ENCODE results near the gene TPST2.

The TPST2 gene

DNA sequence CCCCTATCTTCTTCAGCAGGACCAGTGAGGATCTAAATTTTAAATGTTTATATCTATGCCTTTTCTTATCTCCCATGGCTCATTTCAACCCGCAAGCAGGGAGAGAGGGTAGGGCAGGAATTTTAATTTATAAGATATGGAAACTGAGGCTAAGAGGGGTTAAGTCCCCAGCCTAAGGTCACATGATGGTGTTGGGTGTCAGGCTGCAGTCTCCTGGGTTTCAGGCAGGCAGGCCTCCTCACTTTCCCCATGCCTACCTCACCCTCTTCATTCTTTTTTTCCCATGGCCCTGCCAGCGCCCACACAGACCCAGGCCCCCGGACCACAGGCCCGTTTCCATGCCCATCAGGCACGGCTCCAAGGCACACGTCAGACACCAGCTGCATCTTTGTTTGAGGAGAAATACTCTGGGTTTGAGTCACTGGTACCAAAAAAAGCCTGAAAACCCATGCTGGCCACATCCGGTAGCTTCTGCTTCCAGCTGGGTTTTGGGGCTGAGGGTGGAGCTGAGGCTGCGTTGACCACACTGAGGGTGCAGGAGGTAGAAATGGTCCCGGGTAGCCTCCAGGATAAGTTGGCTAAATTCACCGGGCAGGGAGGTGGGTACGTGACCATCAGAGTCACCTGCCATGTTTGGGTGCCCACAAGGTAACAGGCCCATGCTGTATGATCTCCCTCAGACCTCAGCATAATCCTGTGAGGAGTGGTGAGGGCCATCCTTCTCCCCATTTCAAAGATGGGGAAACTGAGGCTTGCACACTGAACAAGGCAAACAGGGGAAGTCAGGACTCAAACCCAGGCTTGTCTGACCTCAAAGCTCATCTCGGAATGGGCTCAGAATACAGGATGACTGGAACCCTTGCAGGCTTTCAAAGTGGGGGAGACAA, 20.4 kb upstream of the TPST2 start:
- no peak for DNase-seq (ENCODE audit: low read depth)

- no peak for DNase-seq (ENCODE audit: low read depth)
These were observed 19.4 kb upstream of the TPST2 start for GRCh38 chr22:26609287-26609686.

GRCh38 chr22:26608129-26608528, 18.2 kb upstream of the TPST2 start:
- DNase-seq (ENCODE audit: low read depth) = no peak

DNA sequence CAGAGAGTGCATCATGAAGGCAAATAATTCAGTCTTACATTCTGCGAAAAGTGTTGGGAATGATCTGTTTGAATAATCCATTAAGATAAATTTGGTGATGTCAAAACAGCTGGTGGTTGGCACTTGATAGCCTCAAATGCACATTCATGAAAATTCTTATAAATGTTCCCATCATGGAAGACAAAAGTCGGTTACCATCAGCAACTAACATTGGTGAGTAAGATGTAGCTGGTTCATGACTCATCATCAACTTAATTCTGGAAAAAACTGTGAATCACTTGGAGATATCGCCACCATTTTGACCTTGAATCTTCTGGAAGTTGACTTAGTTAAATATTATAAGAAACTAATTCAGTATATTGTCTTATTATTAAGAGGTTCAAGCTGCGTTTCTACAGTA, 16.7 kb upstream of the TPST2 start:
- DNase-seq (ENCODE audit: low read depth) = no peak

- no peak for DNase-seq (ENCODE audit: low read depth)
These were observed 14.4 kb upstream of the TPST2 start for GRCh38 chr22:26604368-26604767.

DNA sequence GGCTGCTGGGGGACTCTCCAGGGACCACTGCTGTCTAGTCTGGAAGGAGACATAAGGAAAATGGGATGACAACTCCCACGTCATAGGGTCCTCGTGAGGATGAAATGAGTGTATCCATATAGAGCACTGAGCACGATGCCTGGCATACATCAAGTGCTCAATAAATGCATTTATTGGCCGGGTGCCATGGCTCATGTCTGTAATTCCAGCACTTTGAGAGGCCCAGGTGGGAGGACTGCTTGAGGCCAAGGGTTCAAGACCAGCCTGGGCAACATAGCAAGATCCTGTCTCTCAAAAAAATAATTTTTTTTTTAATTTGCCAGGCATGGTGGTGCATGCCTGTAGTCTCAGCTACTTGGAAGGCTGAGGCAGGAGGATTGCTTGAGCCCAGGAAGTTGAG, 12.2 kb upstream of the TPST2 start:
- no peak for DNase-seq (ENCODE audit: low read depth)

GRCh38 chr22:26601726-26602125, 11.8 kb upstream of the TPST2 start:
- DNase-seq (ENCODE audit: low read depth) = no peak

- DNase-seq (ENCODE audit: low read depth) = no peak
These were observed 9.6 kb upstream of the TPST2 start for GRCh38 chr22:26599505-26599904.

GRCh38 chr22:26597480-26597879, 7.5 kb upstream of the TPST2 start:
- no peak for DNase-seq (ENCODE audit: low read depth)

- no peak for DNase-seq (ENCODE audit: low read depth)
These were observed 7.1 kb upstream of the TPST2 start for GRCh38 chr22:26597026-26597425.

GRCh38 chr22:26593763-26594162, 3.8 kb upstream of the TPST2 start:
- no peak for DNase-seq (ENCODE audit: low read depth)

DNA sequence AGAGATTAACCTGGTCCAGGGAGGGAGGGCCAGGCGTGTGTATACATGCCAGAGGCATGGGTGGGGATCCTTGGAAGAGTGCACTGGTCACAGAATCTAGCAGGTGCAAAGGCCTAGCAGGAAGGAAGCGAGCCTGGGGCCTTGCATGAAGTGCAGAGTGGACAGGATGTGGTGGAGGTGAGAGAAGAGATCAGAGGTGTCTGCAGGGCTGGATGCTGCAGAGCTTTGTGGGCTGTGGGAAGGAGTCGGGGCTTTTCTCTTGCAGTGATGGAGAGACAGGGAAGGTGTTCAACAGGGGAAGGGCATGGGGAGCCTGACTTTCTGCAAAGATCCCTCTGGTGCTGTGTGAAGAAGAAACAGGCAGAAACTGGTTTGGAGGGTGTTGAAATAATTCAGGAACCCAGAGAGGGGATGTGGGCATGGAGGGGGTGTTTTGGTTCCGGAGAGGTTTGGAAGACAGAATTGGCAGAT, 2.5 kb upstream of the TPST2 start:
- DNase-seq (ENCODE audit: low read depth) = peak; percentile 10

- peak; percentile 8 for DNase-seq (ENCODE audit: low read depth)
These were observed 526 bp downstream of the TPST2 start for GRCh38 chr22:26589367-26589844.

GRCh38 chr22:26588729-26589366, 1.1 kb downstream of the TPST2 start:
- DNase-seq (ENCODE audit: low read depth) = no peak

DNA sequence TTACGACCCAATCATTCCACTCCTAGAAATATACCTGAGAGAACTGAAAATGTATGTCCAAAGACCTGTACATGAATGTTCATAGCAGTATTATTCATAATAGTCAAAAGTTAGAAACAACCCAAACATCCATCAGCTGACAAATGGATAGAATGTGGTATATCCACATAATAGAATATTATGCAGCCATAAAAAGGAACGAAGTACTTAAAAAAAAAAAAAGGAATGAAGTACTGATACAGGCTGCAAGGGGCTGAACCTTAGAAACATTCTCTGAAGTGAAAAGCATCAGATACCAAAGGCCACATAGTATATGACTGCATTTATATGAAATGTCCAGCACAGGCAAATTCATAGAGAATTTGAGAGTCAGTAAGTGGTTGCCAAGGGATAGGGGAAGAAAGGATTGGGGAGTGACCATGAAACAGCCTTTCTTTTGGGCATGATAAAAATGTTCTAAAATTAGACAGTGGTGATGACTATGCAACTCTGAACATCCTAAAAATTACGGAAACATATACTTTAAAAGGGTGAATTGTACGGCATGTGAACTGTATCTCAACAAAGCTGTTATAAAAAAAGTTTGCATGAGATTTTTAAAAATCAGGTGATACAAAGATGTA, 1.8 kb downstream of the TPST2 start:
- DNase-seq (ENCODE audit: low read depth) = no peak

DNA sequence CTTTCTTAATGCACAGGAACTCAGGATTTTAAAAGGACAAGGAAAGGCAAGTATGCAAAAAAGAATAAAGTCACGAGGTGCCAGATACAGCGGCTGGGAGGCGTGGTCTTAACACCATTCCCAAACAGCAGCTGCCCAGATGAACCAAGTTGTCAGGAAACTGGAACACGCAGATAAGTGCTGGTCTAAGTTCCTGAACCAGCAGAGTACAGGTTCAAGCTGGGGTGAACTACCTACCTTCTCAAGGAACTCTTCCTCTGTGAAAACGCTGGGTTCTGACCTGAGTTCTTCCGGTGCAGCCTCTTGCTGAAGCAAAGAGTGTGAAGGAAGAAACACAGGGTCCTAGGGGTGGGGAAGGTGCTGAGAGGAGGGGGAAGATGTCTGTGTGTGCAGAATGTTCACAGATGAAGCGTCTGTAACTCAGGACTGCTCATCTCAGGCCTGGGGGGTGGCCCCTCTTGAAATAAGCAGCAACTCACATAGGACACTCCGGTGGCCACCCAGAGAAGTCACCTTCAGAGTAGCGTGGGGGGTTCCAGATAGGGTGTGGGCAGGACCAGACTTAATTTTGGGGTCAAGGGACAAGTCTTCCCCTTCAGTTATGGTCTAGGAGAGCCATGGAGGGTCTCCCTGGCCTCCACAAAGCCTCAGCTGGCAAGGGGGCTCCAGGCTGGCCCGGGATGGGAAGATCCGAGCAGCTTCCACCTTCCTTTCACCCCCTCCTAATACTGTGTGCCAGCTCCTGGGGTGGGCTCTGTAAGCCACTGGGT, 3.2 kb downstream of the TPST2 start:
- no peak for DNase-seq (ENCODE audit: low read depth)

DNA sequence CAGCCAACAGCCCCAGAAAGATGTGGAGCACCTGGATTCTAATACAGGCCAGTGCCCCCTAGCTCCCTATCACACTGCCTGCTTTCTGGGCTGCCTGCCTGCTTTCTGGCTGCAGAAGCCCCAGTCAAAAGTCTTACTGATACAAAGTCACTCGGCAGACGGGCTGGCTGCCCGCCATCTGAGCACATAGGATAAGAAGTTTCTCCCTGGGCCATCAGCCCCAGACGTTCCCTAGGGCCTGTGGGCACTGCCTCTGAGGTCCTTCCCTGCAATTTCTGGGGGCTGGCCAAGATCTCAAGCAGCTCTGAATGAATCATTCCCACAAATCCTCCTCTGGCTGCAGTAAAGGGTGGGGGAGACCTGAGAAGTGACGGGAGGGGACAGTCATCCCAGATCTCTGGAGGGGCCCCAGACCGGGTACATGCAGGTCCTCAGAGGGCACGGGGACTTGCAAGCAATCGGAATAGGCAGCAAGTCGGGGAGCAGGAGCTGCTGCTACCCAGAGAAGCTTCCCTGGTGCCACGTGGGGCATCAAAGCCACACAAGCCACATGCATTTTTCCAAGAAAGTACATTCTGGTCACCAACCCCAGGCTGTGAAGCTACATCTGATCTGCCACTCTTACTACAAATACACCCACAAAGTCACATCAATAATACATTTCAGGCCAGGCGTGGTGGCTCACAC, 4.7 kb downstream of the TPST2 start:
- DNase-seq (ENCODE audit: low read depth) = no peak

DNA sequence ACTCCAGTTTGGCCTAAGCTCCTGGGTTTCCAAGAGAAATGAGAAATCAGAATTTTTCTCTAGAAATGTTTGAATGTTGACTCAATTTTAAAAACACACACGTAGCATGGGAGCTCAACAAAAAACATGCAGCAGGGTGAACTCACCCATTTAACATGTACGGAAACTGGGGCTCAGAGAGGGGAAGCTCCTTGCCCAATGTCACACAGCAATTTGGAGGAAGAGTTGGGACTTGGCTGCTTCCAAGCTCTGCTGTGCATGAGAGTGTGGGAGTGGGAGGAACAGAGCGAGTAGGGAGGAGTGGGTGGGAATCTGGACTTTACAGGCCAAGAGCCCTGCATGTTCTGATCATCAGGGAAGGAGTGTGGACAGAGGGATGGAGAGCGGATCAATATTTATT, 5.9 kb downstream of the TPST2 start:
- no peak for DNase-seq (ENCODE audit: low read depth)

DNA sequence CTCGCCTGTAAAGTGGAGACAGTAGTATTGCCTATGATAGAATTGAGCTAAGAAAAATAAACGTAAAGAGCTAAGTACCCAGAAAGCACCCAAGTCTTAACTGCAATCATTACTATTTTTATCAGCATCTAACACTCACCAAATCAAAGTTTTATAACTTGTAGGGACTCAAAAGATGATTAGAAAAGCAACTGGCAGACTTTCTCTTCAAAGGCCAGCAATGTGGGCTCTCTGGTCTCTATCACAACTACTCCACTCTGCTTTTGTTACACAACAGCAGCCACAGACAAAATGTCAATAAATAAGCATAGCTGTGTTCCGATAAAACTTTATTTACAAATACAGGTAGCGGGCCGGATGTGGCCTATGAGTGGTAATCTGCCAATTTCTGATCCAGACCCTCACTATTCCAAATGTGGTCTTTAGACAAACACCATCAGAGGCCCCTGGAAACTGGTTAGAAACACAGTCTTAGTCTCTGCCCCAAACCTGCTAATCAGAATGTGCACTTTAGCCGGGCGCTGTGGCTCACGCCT, 8.2 kb downstream of the TPST2 start:
- no peak for DNase-seq (ENCODE audit: low read depth)

DNA sequence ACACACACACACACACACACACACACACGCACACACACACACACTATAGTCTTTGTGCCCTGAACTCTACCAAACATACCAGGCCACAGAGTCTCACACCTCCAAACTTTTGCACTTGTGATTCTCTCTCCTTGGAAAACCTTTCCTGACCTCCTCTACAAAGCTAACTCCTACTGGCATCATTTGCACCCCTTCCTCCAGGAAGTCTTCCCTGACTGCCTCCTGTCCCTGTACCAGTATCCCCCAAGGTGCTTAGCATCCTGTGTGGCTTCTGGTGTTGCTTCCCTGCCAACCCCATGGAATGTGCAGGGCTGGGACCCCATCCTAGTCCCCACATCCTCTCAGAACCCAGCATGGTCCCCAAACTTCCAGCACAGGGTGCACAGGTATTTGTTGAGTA, 8.9 kb downstream of the TPST2 start:
- no peak for DNase-seq (ENCODE audit: low read depth)
